ENCODE results near the gene TTN.
"Not testable (repeated sequence)": the region's sequence is repeated elsewhere in the genome, so short reads cannot be mapped to it uniquely, and the experiment has no call there.

The TTN gene

GRCh38 chr2:178528647-178529046 is 278.6 kb downstream of the TTN start:
- TF ChIP-seq, protein P1, sequence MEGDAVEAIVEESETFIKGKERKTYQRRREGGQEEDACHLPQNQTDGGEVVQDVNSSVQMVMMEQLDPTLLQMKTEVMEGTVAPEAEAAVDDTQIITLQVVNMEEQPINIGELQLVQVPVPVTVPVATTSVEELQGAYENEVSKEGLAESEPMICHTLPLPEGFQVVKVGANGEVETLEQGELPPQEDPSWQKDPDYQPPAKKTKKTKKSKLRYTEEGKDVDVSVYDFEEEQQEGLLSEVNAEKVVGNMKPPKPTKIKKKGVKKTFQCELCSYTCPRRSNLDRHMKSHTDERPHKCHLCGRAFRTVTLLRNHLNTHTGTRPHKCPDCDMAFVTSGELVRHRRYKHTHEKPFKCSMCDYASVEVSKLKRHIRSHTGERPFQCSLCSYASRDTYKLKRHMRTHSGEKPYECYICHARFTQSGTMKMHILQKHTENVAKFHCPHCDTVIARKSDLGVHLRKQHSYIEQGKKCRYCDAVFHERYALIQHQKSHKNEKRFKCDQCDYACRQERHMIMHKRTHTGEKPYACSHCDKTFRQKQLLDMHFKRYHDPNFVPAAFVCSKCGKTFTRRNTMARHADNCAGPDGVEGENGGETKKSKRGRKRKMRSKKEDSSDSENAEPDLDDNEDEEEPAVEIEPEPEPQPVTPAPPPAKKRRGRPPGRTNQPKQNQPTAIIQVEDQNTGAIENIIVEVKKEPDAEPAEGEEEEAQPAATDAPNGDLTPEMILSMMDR (IDR thresholded peaks at IDR 0.05; ENCODE audit: insufficient read depth, low read depth, low read length, missing control alignments), result no peak
- H3K4me3 ChIP-seq (ENCODE audit: low read length), result no peak overlapping the region
- DNase-seq (ENCODE audit: low read depth), result no peak

DNA sequence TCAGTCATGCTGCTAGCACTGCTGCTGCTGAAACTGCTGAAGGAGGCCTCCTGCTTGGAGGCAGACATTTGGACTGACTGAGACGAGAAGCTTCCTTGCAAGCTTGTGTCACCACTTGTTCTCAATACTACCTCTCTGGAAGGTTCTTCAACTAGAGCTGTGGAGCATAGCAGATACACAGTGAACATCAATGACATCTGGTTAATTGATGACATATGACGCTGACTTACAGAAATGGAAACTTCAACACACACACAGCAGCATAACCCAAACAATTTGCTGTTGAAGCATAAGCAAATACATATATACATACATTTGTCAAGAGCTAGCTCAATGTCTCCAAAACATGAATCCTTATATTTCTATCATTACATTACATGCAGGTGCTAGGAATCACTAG is 279.6 kb downstream of the TTN start:
- TF ChIP-seq, protein P1 (IDR thresholded peaks at IDR 0.05; ENCODE audit: insufficient read depth, low read depth, low read length, missing control alignments), result no peak
- no peak for DNase-seq (ENCODE audit: low read depth)
- no peak overlapping the region for H3K4me3 ChIP-seq (ENCODE audit: low read length)

DNA sequence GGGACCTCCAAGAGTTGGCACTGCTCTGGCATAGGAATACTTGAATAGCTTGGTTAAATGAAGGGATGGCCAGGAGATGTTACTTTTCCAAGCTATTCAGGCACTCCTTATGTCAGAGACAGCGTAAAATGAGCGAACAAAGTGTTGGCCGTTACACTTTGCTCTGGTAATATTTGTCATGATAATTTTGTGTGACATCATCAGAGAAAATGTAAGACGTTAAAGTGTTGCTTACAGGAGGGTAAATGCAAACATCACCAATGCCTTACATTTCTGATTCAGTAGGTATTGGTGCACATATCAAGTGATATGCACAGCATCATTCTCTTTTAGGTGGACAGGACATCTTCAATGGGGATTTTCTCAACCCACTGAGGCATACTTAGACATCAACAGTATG is 281.0 kb downstream of the TTN start:
- TF ChIP-seq, protein P1 (IDR thresholded peaks at IDR 0.05; ENCODE audit: insufficient read depth, low read depth, low read length, missing control alignments), result no peak
- no peak overlapping the region for H3K4me3 ChIP-seq (ENCODE audit: low read length)
- DNase-seq (ENCODE audit: low read depth), result no peak

DNA sequence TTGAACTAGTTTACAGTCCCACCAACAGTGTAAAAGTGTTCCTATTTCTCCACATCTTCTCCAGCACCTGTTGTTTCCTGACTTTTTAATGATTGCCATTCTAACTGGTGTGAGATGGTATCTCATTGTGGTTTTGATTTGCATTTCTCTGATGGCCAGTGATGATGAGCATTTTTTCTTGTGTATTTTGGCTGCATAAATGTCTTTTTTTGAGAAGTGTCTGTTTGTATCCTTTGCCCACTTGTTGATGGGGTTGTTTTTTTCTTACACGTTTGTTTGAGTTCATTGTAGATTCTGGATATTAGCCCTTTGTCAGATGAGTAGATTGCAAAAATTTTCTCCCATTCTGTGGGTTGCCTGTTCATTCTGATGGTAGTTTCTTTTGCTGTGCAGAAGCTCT is 281.8 kb downstream of the TTN start:
- DNase-seq (ENCODE audit: low read depth); H3K4me3 ChIP-seq (ENCODE audit: low read length): not testable (repeated sequence)

- DNase-seq (ENCODE audit: low read depth); H3K4me3 ChIP-seq (ENCODE audit: low read length): not testable (repeated sequence)
These were observed 282.2 kb downstream of the TTN start for GRCh38 chr2:178525010-178525409.

DNA sequence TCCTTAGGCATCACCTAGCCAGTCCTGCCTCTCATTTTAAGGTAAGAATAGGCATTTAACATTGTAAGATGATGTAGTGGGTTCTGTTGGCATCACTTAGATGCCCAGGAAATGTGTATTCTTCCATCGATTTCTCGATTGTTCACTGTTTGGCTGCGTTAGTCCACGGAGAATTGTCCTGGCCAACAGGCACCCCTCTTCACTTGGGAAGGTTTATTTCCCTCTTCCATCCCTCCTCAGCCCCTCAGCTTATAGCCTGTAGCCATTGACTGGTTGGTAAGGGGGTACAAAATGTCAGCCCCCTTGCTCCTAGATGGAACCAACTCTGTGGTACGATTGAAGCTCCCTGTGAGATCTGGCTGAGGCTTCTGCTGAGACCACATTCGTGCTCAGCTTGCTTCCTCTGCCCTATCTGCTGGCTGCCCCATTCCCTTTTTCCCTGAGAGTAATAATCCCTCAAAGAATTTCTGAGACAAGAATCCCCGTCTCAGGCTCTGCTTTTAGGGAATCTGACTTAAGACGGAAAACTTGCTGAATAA is 283.6 kb downstream of the TTN start:
- DNase-seq (ENCODE audit: low read depth), result peak; percentile 1
- TF ChIP-seq, protein P1 (IDR thresholded peaks at IDR 0.05; ENCODE audit: insufficient read depth, low read depth, low read length, missing control alignments), result no peak
- peak overlapping the region; percentile 75 for H3K4me3 ChIP-seq (ENCODE audit: low read length)

DNA sequence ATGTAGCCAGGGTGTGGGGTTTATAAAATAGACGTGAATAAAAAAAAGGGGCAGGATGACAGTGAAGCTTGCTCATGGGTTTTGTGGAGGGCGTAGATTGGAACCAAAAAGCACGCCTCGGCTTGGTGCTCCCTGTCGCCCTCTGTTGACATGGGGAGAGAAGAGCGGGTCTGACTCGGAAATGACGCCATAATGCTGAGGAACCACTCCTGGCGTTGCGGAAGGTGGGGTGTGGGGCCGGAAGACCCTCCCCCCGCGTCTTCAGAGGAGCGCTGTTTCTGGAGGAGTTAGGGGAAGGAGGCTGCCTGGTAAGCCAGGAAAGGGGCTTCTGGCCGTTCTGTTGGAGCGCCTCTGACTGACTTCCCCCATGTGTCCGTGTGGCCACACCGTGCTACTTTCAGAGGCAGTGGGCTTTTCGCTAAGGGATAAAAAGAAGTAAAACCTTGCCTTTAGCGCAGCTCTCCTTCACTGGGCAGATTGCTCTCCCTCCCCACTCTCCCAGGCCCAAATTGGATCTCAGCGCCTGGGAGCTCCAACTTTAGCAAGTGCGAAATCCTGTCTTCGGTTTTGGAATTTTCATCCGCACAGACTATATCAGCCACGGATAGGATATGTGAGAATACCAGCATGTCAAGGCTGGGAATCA is 284.1 kb downstream of the TTN start:
- peak overlapping the region; percentile 75 for H3K4me3 ChIP-seq (ENCODE audit: low read length)
- DNase-seq (ENCODE audit: low read depth), result peak; percentile 86
- TF ChIP-seq, protein P1 (IDR thresholded peaks at IDR 0.05; ENCODE audit: insufficient read depth, low read depth, low read length, missing control alignments), result peak; percentile 86
